ENCODE measurements around the gene CDH4.
"Not testable (repeated sequence)": the region's sequence is repeated elsewhere in the genome, so short reads cannot be mapped to it uniquely, and the experiment has no call there.

Gene CDH4

GRCh38 chr20:61459705-61460104 lies 207.6 kb downstream of the CDH4 start:
- no peak for DNase-seq (ENCODE audit: low spot score)

- no peak for DNase-seq (ENCODE audit: low spot score)
Measured at GRCh38 chr20:61460261-61461052, 208.4 kb downstream of the CDH4 start.

GRCh38 chr20:61461461-61461860 lies 209.4 kb downstream of the CDH4 start:
- DNase-seq (ENCODE audit: low spot score), result no peak

- no peak for DNase-seq (ENCODE audit: low spot score)
Measured at GRCh38 chr20:61464307-61465303, 212.5 kb downstream of the CDH4 start.

GRCh38 chr20:61475729-61476128 lies 223.7 kb downstream of the CDH4 start:
- DNase-seq (ENCODE audit: low spot score), result no peak

- DNase-seq (ENCODE audit: low spot score), result no peak
Measured at GRCh38 chr20:61476956-61477355, 224.9 kb downstream of the CDH4 start.

GRCh38 chr20:61477451-61477861 lies 225.4 kb downstream of the CDH4 start:
- DNase-seq (ENCODE audit: low spot score), result no peak

GRCh38 chr20:61478094-61478493 lies 226.0 kb downstream of the CDH4 start:
- DNase-seq (ENCODE audit: low spot score), result no peak

- no peak for DNase-seq (ENCODE audit: low spot score)
Measured at GRCh38 chr20:61478611-61479305, 226.7 kb downstream of the CDH4 start.

GRCh38 chr20:61479433-61479832 lies 227.4 kb downstream of the CDH4 start:
- not testable (repeated sequence) for DNase-seq (ENCODE audit: low spot score)

- no peak for DNase-seq (ENCODE audit: low spot score)
Measured at GRCh38 chr20:61480158-61480825, 228.2 kb downstream of the CDH4 start.

GRCh38 chr20:61482056-61482887 lies 230.2 kb downstream of the CDH4 start:
- DNase-seq (ENCODE audit: low spot score), result no peak

- DNase-seq (ENCODE audit: low spot score), result no peak
Measured at GRCh38 chr20:61482901-61483300, 230.8 kb downstream of the CDH4 start.

- DNase-seq (ENCODE audit: low spot score), result no peak
Measured at GRCh38 chr20:61483336-61484067, 231.4 kb downstream of the CDH4 start.

- no peak for DNase-seq (ENCODE audit: low spot score)
Measured at GRCh38 chr20:61486198-61486597, 234.1 kb downstream of the CDH4 start.

GRCh38 chr20:61487346-61487996 lies 235.4 kb downstream of the CDH4 start:
- DNase-seq (ENCODE audit: low spot score), result no peak

GRCh38 chr20:61487997-61488371 lies 235.9 kb downstream of the CDH4 start:
- DNase-seq (ENCODE audit: low spot score), result no peak

GRCh38 chr20:61490721-61491120 lies 238.7 kb downstream of the CDH4 start:
- no peak for DNase-seq (ENCODE audit: low spot score)

- no peak for DNase-seq (ENCODE audit: low spot score)
Measured at GRCh38 chr20:61492065-61492464, 240.0 kb downstream of the CDH4 start.

Measured in CD4-positive, alpha-beta T cell treated with Interleukin-15 for 4 hours (primary cell).